Activated CD4-positive, alpha-beta T cell treated with anti-CD3 and anti-CD28 coated beads, Interleukin-2, amount 50 U/mL, for 16 hours (primary cell): ENCODE measurements around the gene BTBD3.

Experiments used
- DNase-seq: peaks from one replicate; pipeline ENCODE4 v3.0.0-alpha.2; 2020

Gene BTBD3

GRCh38 chr20:11918981-11919380 is 1.3 kb downstream of the BTBD3 start:
- DNase-seq: no peak

- no peak for DNase-seq
Observed at GRCh38 chr20:11919581-11919980, 1.9 kb downstream of the BTBD3 start.

- DNase-seq: no peak
Observed at GRCh38 chr20:11920083-11920482, 2.4 kb downstream of the BTBD3 start.

- DNase-seq: no peak
Observed at GRCh38 chr20:11921321-11921720, 3.6 kb downstream of the BTBD3 start.

- no peak for DNase-seq
Observed at GRCh38 chr20:11922561-11922960, 4.9 kb downstream of the BTBD3 start.

- DNase-seq: no peak
Observed at GRCh38 chr20:11924923-11925322, 7.2 kb downstream of the BTBD3 start.

- no peak for DNase-seq
Observed at GRCh38 chr20:11926292-11926998, 8.8 kb downstream of the BTBD3 start.

GRCh38 chr20:11929947-11930346 is 12.3 kb downstream of the BTBD3 start:
- DNase-seq: no peak

GRCh38 chr20:11935212-11936154 is 17.8 kb downstream of the BTBD3 start:
- DNase-seq: no peak

- no peak for DNase-seq
Observed at GRCh38 chr20:11936157-11936556, 18.5 kb downstream of the BTBD3 start.

- DNase-seq: no peak
Observed at GRCh38 chr20:11937230-11937629, 19.5 kb downstream of the BTBD3 start.

GRCh38 chr20:11941593-11942246 is 24.0 kb downstream of the BTBD3 start:
- DNase-seq: no peak

GRCh38 chr20:11943778-11944177 is 26.1 kb downstream of the BTBD3 start:
- no peak for DNase-seq

GRCh38 chr20:11948806-11949205 is 31.1 kb downstream of the BTBD3 start:
- DNase-seq: no peak

- DNase-seq: no peak
Observed at GRCh38 chr20:11949711-11950110, 32.0 kb downstream of the BTBD3 start.

GRCh38 chr20:11951696-11952095 is 34.0 kb downstream of the BTBD3 start:
- no peak for DNase-seq

GRCh38 chr20:11952639-11953038 is 34.9 kb downstream of the BTBD3 start:
- no peak for DNase-seq

- DNase-seq: no peak
Observed at GRCh38 chr20:11957911-11958310, 40.2 kb downstream of the BTBD3 start.

GRCh38 chr20:11958855-11959254 is 41.2 kb downstream of the BTBD3 start:
- no peak for DNase-seq

GRCh38 chr20:11965602-11966001 is 47.9 kb downstream of the BTBD3 start:
- no peak for DNase-seq

GRCh38 chr20:11966186-11966585 is 48.5 kb downstream of the BTBD3 start:
- no peak for DNase-seq

- DNase-seq: no peak
Observed at GRCh38 chr20:11970243-11970836, 52.6 kb downstream of the BTBD3 start.

- no peak for DNase-seq
Observed at GRCh38 chr20:11972478-11972877, 54.8 kb downstream of the BTBD3 start.
